ENCODE results near the gene PCDHGB4.
"Not testable (repeated sequence)": the region's sequence is repeated elsewhere in the genome, so short reads cannot be mapped to it uniquely, and the experiment has no call there.

PCDHGB4 gene

DNA sequence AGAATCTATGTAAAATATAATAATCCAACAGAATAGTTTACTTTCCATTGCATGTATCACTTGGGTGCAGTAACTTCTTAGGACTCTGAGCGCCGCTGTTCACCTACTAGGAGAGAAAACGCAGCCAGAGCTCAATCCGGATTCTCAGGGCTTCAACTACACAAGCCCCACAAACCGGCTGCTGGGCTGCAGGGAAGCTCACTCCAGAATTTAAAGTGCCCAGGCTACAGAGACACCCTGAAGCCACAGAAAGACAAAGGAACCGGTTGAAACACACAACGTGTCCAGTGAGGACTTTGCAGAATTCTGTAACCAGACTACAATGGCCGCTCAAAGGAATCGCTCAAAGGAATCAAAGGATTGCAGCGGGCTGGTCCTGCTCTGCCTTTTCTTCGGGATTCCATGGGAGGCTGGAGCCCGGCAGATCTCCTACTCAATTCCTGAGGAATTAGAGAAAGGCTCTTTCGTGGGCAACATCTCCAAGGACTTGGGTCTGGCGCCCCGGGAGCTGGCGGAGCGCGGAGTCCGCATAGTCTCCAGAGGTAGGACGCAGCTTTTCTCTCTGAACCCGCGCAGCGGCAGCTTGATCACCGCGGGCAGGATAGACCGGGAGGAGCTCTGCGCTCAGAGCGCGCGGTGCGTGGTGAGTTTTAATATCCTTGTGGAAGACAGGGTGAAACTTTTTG is 25.5 kb downstream of the PCDHGB4 start, which contains the start of gene PCDHGA10:
Gene PCDHGA10, plus strand, starts transcription at position 134 of the 686 bp plus-strand sequence. Its CDS starts 189 bp downstream, at position 323.
- TF ChIP-seq, protein P1, sequence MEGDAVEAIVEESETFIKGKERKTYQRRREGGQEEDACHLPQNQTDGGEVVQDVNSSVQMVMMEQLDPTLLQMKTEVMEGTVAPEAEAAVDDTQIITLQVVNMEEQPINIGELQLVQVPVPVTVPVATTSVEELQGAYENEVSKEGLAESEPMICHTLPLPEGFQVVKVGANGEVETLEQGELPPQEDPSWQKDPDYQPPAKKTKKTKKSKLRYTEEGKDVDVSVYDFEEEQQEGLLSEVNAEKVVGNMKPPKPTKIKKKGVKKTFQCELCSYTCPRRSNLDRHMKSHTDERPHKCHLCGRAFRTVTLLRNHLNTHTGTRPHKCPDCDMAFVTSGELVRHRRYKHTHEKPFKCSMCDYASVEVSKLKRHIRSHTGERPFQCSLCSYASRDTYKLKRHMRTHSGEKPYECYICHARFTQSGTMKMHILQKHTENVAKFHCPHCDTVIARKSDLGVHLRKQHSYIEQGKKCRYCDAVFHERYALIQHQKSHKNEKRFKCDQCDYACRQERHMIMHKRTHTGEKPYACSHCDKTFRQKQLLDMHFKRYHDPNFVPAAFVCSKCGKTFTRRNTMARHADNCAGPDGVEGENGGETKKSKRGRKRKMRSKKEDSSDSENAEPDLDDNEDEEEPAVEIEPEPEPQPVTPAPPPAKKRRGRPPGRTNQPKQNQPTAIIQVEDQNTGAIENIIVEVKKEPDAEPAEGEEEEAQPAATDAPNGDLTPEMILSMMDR (IDR thresholded peaks at IDR 0.05; ENCODE audit: low read depth, low read length), result peak; percentile 83
- H3K4me3 ChIP-seq (ENCODE audit: low read depth, low read length), result peak within 1 kb of the TSS; percentile 68

- peak overlapping the region; percentile 68 for H3K4me3 ChIP-seq (ENCODE audit: low read depth, low read length)
- TF ChIP-seq, protein P1 (IDR thresholded peaks at IDR 0.05; ENCODE audit: low read depth, low read length), result no peak
Measured at GRCh38 chr5:141413540-141414069, 26.1 kb downstream of the PCDHGB4 start.

DNA sequence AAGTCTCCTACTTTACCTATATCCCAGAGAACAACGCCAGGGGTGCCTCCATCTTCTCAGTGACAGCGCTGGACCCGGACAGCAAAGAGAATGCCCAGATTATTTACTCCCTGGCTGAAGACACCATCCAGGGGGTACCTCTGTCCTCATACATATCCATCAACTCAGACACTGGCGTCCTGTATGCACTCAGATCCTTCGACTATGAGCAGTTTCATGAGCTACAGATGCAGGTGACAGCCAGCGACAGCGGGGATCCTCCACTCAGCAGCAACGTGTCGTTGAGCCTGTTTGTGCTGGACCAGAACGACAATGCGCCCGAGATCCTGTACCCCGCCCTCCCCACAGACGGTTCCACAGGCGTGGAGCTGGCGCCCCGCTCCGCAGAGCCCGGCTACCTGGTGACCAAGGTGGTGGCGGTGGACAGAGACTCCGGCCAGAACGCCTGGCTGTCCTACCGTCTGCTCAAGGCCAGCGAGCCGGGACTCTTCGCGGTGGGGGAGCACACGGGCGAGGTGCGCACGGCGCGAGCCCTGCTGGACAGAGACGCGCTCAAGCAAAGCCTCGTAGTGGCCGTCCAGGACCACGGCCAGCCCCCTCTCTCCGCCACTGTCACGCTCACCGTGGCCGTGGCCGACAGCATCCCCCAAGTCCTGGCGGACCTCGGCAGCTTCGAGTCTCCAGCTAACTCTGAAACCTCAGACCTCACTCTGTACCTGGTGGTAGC is 27.2 kb downstream of the PCDHGB4 start:
- H3K4me3 ChIP-seq (ENCODE audit: low read depth, low read length), result not testable (repeated sequence)

DNA sequence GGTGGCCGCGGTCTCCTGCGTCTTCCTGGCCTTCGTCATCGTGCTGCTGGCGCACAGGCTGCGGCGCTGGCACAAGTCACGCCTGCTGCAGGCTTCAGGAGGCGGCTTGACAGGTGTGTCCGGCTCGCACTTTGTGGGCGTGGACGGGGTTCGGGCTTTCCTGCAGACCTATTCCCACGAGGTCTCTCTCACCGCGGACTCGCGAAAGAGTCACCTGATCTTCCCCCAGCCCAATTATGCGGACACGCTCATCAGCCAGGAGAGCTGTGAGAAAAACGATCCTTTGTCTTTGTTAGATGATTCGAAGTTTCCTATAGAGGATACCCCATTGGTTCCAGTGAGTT is 27.7 kb downstream of the PCDHGB4 start:
- not testable (repeated sequence) for H3K4me3 ChIP-seq (ENCODE audit: low read depth, low read length)

- TF ChIP-seq, protein P1 (IDR thresholded peaks at IDR 0.05; ENCODE audit: low read depth, low read length), result peak; percentile 95
- H3K4me3 ChIP-seq (ENCODE audit: low read depth, low read length), result peak within 1 kb of the TSS; percentile 54
Measured at GRCh38 chr5:141417494-141418172, 30.1 kb downstream of the PCDHGB4 start, which contains the start of gene PCDHGB7. PCDHGB7 (plus strand) TSS chr5:141417677; CDS start chr5:141417860, 183 bp downstream.

DNA sequence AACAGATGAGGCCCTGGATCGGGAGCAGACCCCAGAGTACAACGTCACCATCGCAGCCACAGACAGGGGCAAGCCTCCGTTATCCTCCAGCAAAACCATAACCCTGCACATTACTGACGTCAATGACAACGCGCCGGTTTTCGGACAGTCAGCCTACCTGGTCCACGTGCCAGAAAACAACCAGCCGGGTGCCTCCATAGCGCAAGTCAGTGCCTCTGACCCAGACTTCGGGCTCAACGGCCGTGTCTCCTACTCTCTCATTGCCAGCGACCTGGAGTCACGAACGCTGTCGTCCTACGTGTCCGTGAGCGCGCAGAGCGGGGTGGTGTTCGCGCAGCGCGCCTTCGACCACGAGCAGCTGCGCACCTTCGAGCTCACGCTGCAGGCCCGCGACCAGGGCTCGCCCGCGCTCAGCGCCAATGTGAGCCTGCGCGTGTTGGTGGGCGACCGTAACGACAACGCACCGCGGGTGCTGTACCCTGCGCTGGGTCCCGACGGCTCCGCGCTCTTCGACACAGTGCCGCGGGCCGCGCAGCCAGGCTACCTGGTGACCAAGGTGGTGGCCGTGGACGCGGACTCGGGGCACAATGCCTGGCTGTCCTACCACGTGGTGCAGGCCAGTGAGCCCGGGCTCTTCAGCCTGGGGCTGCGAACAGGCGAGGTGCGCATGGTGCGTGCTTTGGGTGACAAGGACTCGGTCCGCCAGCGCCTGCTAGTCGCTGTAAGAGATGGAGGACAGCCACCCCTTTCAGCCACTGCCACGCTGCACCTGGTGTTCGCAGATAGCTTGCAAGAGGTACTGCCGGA is 31.8 kb downstream of the PCDHGB4 start:
- H3K4me3 ChIP-seq (ENCODE audit: low read depth, low read length), result no peak overlapping the region
- TF ChIP-seq, protein P1 (IDR thresholded peaks at IDR 0.05; ENCODE audit: low read depth, low read length), result no peak

GRCh38 chr5:141420855-141421488 is 33.5 kb downstream of the PCDHGB4 start, which contains the start of gene PCDHGA11:
PCDHGA11 (plus strand) TSS chr5:141421051; CDS start chr5:141421228, 177 bp downstream.
- TF ChIP-seq, protein P1 (IDR thresholded peaks at IDR 0.05; ENCODE audit: low read depth, low read length), result peak; percentile 60
- peak within 1 kb of the TSS; percentile 36 for H3K4me3 ChIP-seq (ENCODE audit: low read depth, low read length)

All from WI38 (cell line).